Neural progenitor cell (in vitro differentiated cells): ENCODE data around the gene ADGRV1. TPM values are rescaled to one million over a fixed set of nuclear protein-coding genes. Genes with fewer than 3 reads are reported as not detected.

Experiments
- DNase-seq: peaks from one replicate; pipeline ENCODE4 v3.0.0-alpha.2; 2016; ENCODE audit warnings: low spot score
- H2AFZ ChIP-seq: fragments of 200-600 bp; sonication (generic); replicated peaks from 2 replicates; pipeline ENCODE4 v1.6.1; 2016; ENCODE audit warnings: antibody characterized with exemption
- H3F3A ChIP-seq: fragments of 200-600 bp; sonication (generic); 2 replicates; pipeline ENCODE4 v1.6.1; 2016; ENCODE audit warnings: antibody characterized with exemption, low read depth
- H3K27ac ChIP-seq: fragments of 200-600 bp; sonication (generic); 2 replicates; pipeline ENCODE4 v1.5.1; 2016; ENCODE audit warnings: mild to moderate bottlenecking
- H3K27me3 ChIP-seq: fragments of 200-600 bp; sonication (generic); 2 replicates; pipeline ENCODE4 v1.6.1; 2016; ENCODE audit warnings: mild to moderate bottlenecking, moderate library complexity
- H3K36me3 ChIP-seq: fragments of 200-600 bp; sonication (generic); 2 replicates; pipeline ENCODE4 v1.5.1; 2016
- H3K4me1 ChIP-seq: fragments of 200-600 bp; sonication (generic); 2 replicates; pipeline ENCODE4 v1.6.1; 2016; ENCODE audit warnings: mixed run types
- H3K4me2 ChIP-seq: fragments of 200-600 bp; sonication (generic); 2 replicates; pipeline ENCODE4 v1.6.1; 2016
- H3K4me3 ChIP-seq: fragments of 200-600 bp; sonication (generic); 2 replicates; pipeline ENCODE4 v1.5.1; 2016
- H3K79me2 ChIP-seq: fragments of 200-600 bp; sonication (generic); 2 replicates; pipeline ENCODE4 v1.6.1; 2016; ENCODE audit warnings: low read depth
- H3K9ac ChIP-seq: fragments of 200-600 bp; sonication (generic); 2 replicates; pipeline ENCODE4 v1.6.1; 2016
- H3K9me3 ChIP-seq: fragments of 200-600 bp; sonication (generic); 2 replicates; pipeline ENCODE4 v1.5.1; 2016; ENCODE audit warnings: low read depth
- H4K20me1 ChIP-seq: fragments of 200-600 bp; sonication (generic); 2 replicates; pipeline ENCODE4 v1.6.1; 2016; ENCODE audit warnings: low read depth
- H3K27ac Mint-ChIP-seq: 3 replicates; pipeline ENCODE4 v1.8.0; 2021; ENCODE audit warnings: mixed read lengths
- H3K27me3 Mint-ChIP-seq: 2 replicates; pipeline ENCODE4 v1.8.0; 2022; ENCODE audit warnings: low read depth, mild to moderate bottlenecking, inconsistent platforms, moderate library complexity, mixed read lengths; ENCODE audit not compliant: insufficient read depth
- H3K36me3 Mint-ChIP-seq: 3 replicates; pipeline ENCODE4 v1.8.0; 2021; ENCODE audit warnings: mixed read lengths
- H3K4me1 Mint-ChIP-seq: 3 replicates; pipeline ENCODE4 v1.8.0; 2021; ENCODE audit warnings: mixed read lengths
- H3K4me3 Mint-ChIP-seq: 3 replicates; pipeline ENCODE4 v1.8.0; 2021; ENCODE audit warnings: mild to moderate bottlenecking, moderate library complexity, mixed read lengths
- H3K9me3 Mint-ChIP-seq: 3 replicates; pipeline ENCODE4 v1.8.0; 2020; ENCODE audit warnings: mixed read lengths
- EZH2 ChIP-seq: fragments of 200-600 bp; sonication (generic); IDR thresholded peaks from 2 replicates; pipeline ENCODE4 v1.6.1; 2017; ENCODE audit warnings: antibody characterized with exemption, mild to moderate bottlenecking, moderate library complexity
- EZH2phosphoT487 ChIP-seq: fragments of 200-600 bp; sonication (generic); IDR thresholded peaks from 2 replicates; pipeline ENCODE4 v1.6.1; 2017; ENCODE audit warnings: antibody characterized with exemption
- total RNA-seq: library from RNA; depleted of rRNA; stranded (reverse); fragments of >200 nt; gene quantifications from 2 replicates; pipeline ENCODE4 v1.2.3, GENCODE V29; 2015; ENCODE audit warnings: low replicate concordance
- TF ChIP-seq, protein P1 (sequence below): fragments of 200-600 bp; sonication (generic); IDR thresholded peaks from 2 replicates; pipeline ENCODE4 v1.5.1; 2017; ENCODE audit warnings: antibody characterized with exemption, mild to moderate bottlenecking

ADGRV1 gene
- total RNA-seq, 1 donor from 2014 or later = 151 TPM

DNA sequence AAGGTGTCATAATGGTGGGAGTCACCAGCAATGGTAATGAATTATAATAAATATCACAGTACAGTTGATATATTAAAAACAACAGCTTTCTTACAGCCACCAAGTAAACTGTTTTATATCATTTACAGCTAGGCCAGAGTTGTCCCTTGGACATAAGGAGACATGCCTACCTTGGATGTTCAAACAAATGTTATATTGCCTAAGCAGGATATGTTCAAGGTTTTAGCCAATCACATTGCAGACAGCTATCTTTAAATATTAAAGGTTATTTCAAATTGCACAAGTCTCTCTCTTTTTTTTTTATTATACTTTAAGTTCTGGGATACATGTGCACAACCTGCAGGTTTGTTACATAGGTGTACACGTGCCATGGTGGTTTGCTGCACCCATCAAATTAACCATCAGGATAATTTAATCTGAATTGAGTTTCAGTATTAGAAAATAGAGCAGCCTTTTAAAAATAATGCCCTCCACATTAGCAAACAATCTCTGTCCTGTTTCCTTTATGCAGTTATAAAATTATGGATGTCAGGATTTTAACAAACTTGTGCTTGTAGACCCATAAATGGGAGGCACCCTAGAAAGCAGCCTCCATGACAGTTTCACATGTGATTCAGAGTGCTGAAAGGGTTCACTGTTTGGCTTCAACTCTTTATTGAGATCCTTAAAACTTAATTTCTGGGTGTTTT, 483.8 kb downstream of the ADGRV1 start:
- Mint-ChIP-seq H3K27me3 (no peaks in the 10 kb centered on the region), H3K27ac (no peak overlapping the region), H3K4me1 (no peaks in the 10 kb centered on the region), H3K9me3 (peaks cover 9% of the 10 kb centered on the region), H3K4me3 (no peak overlapping the region), H3K36me3 (peaks cover 9% of the 10 kb centered on the region)
- no peaks in the 10 kb centered on the region for H3F3A ChIP-seq
- H3K9ac ChIP-seq = no peak overlapping the region
- H4K20me1 ChIP-seq = no peaks in the 10 kb centered on the region
- H3K9me3 ChIP-seq = peaks cover 8% of the 10 kb centered on the region
- H2AFZ ChIP-seq = no peak overlapping the region
- TF ChIP-seq, protein P1, sequence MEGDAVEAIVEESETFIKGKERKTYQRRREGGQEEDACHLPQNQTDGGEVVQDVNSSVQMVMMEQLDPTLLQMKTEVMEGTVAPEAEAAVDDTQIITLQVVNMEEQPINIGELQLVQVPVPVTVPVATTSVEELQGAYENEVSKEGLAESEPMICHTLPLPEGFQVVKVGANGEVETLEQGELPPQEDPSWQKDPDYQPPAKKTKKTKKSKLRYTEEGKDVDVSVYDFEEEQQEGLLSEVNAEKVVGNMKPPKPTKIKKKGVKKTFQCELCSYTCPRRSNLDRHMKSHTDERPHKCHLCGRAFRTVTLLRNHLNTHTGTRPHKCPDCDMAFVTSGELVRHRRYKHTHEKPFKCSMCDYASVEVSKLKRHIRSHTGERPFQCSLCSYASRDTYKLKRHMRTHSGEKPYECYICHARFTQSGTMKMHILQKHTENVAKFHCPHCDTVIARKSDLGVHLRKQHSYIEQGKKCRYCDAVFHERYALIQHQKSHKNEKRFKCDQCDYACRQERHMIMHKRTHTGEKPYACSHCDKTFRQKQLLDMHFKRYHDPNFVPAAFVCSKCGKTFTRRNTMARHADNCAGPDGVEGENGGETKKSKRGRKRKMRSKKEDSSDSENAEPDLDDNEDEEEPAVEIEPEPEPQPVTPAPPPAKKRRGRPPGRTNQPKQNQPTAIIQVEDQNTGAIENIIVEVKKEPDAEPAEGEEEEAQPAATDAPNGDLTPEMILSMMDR = no peak
- no peak for TF ChIP-seq EZH2phosphoT487
- no peak for TF ChIP-seq EZH2
- H3K27me3 ChIP-seq = no peaks in the 10 kb centered on the region
- DNase-seq = no peak
- H3K4me1 ChIP-seq = peaks cover 7% of the 10 kb centered on the region
- no peak overlapping the region for H3K4me2 ChIP-seq
- no peak overlapping the region for H3K4me3 ChIP-seq
- H3K79me2 ChIP-seq = no peaks in the 10 kb centered on the region
- no peaks in the 10 kb centered on the region for H3K36me3 ChIP-seq
- H3K27ac ChIP-seq = no peak overlapping the region

DNA sequence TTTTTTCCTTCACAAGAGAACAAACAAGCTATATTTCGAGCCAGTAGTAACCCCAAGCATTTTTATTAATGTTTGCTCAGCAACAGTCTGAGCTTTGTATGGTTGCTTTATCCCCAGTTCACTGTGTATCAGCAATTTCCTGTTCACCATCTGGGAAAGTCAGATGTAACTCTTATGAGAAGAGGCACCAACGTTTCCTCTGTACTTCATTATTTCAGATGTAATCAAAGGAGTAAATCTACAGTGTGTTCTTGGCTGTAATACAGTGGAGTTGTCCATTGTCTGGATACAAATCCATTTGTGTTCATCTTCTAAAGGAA, 484.3 kb downstream of the ADGRV1 start:
- H3K27me3 ChIP-seq = no peaks in the 10 kb centered on the region
- H2AFZ ChIP-seq = no peak overlapping the region
- H3K9me3 ChIP-seq = peaks cover 8% of the 10 kb centered on the region
- Mint-ChIP-seq H3K27me3 (no peaks in the 10 kb centered on the region), H3K9me3 (peaks cover 9% of the 10 kb centered on the region), H3K27ac (no peak overlapping the region), H3K4me1 (no peaks in the 10 kb centered on the region), H3K36me3 (peaks cover 9% of the 10 kb centered on the region), H3K4me3 (no peak overlapping the region)
- DNase-seq = no peak
- no peak overlapping the region for H3K27ac ChIP-seq
- H3K36me3 ChIP-seq = no peaks in the 10 kb centered on the region
- peaks cover 5% of the 10 kb centered on the region for H3K4me1 ChIP-seq
- H3F3A ChIP-seq = no peaks in the 10 kb centered on the region
- no peak overlapping the region for H3K4me2 ChIP-seq
- no peak overlapping the region for H3K4me3 ChIP-seq
- H3K79me2 ChIP-seq = no peaks in the 10 kb centered on the region
- H4K20me1 ChIP-seq = no peaks in the 10 kb centered on the region
- H3K9ac ChIP-seq = no peak overlapping the region
- TF ChIP-seq EZH2phosphoT487 (no peak), EZH2 (no peak)
- TF ChIP-seq, protein P1 = no peak

DNA sequence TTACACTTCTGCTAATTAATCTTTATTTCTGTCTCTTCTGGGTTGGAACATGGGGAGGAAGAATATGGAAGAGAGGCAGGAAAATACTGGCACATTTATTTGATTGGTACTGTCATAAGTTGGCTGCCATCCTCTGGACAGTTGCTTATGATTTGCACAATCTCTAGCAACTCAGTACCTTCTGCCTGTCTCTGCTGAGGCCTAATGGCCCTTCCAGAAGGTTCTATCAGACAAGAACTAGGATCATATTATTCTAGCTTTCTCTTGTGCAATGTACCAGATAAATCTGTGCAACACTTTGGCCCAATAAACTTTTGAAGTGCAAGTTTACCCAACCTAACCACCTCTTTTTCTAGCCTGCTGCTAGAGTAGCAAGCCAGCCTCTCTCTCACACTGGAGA, 489.5 kb downstream of the ADGRV1 start:
- H3K27me3 ChIP-seq = no peaks in the 10 kb centered on the region
- Mint-ChIP-seq H3K9me3 (peaks cover 9% of the 10 kb centered on the region), H3K4me1 (peaks cover 2% of the 10 kb centered on the region), H3K27me3 (no peaks in the 10 kb centered on the region), H3K4me3 (no peak overlapping the region), H3K27ac (no peak overlapping the region), H3K36me3 (peaks cover 11% of the 10 kb centered on the region)
- H3K9me3 ChIP-seq = peaks cover 8% of the 10 kb centered on the region
- no peak overlapping the region for H3K4me3 ChIP-seq
- no peak for DNase-seq
- no peaks in the 10 kb centered on the region for H3K79me2 ChIP-seq
- no peaks in the 10 kb centered on the region for H4K20me1 ChIP-seq
- H3K4me2 ChIP-seq = no peak overlapping the region
- H3F3A ChIP-seq = no peaks in the 10 kb centered on the region
- H3K9ac ChIP-seq = no peak overlapping the region
- no peaks in the 10 kb centered on the region for H3K36me3 ChIP-seq
- TF ChIP-seq EZH2 (no peak), EZH2phosphoT487 (no peak)
- TF ChIP-seq, protein P1 = no peak
- H3K4me1 ChIP-seq = no peaks in the 10 kb centered on the region
- no peak overlapping the region for H2AFZ ChIP-seq
- H3K27ac ChIP-seq = no peak overlapping the region
